IPS DF 19.7 (cell line): ENCODE data around the gene TUBA8.
"Not testable (repeated sequence)": the region's sequence is repeated elsewhere in the genome, so short reads cannot be mapped to it uniquely, and the experiment has no call there.

ENCODE experiments used
- DNase-seq: peaks from one replicate; pipeline ENCODE4 v3.0.0-alpha.2; 2013; ENCODE audit warnings: low read depth, low spot score

The TUBA8 gene

DNA sequence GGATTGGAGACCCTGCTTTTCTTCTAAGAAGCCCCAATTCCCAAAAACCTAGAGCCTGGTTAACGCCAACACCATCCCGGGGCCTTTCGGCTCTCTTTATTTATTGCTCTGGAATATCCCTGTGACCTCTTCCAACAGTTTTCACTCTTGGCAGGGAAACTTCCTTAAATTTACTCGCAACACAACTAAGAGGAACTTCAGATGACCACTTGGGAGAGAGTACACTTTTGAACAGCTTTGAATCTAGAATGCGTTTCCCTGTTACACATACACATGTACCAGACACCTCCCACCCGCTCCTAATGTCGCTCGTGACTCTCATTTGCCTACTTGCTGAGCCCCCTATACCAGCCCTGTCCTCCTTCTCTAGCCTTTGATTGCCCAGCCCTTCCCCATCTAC, 19.4 kb downstream of the TUBA8 start:
- DNase-seq: no peak

GRCh38 chr22:18130699-18131429, 20.3 kb downstream of the TUBA8 start:
- DNase-seq: no peak

GRCh38 chr22:18133452-18133851, 22.8 kb downstream of the TUBA8 start:
- DNase-seq: no peak

GRCh38 chr22:18136563-18137320, 26.1 kb downstream of the TUBA8 start:
- DNase-seq: no peak

GRCh38 chr22:18141004-18141403, 30.4 kb downstream of the TUBA8 start:
- not testable (repeated sequence) for DNase-seq

- no peak for DNase-seq
Measured at GRCh38 chr22:18144105-18144504, 33.5 kb downstream of the TUBA8 start.

- DNase-seq: no peak
Measured at GRCh38 chr22:18145676-18146388, 35.2 kb downstream of the TUBA8 start.

GRCh38 chr22:18146389-18146753, 35.8 kb downstream of the TUBA8 start:
- no peak for DNase-seq

GRCh38 chr22:18147791-18148190, 37.2 kb downstream of the TUBA8 start:
- DNase-seq: no peak

GRCh38 chr22:18148293-18148965, 37.8 kb downstream of the TUBA8 start:
- DNase-seq: no peak

- no peak for DNase-seq
Measured at GRCh38 chr22:18152519-18152918, 41.9 kb downstream of the TUBA8 start.

DNA sequence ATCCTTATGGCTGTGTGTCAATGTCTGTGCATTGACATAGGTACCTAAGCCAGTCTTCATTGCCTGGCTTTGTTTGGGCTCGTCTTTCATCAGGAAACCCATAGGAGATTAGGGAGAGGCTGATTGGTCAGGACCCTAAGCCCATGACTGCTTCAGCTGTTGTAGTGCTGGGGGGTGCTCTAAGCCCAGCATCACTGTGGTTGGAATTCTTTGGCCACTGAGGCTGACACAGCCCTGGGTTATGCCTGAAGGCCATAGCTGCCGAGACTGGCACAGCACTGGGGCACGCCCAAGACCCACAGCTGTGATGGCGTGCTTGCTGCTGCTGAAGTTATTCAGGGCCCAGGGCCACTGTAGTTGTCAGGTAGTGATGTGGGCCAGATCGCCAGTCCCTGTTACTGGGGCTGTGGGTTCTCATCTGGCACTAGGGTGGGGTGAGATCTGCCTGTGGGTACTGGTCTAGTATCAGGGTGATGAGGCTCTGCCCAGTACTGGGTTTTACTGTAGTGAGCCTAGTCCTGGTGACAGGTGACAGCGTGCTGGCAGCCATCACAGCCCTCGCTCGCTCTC, 44.3 kb downstream of the TUBA8 start:
- DNase-seq: no peak

GRCh38 chr22:18155546-18155945, 44.9 kb downstream of the TUBA8 start:
- DNase-seq: not testable (repeated sequence)

DNA sequence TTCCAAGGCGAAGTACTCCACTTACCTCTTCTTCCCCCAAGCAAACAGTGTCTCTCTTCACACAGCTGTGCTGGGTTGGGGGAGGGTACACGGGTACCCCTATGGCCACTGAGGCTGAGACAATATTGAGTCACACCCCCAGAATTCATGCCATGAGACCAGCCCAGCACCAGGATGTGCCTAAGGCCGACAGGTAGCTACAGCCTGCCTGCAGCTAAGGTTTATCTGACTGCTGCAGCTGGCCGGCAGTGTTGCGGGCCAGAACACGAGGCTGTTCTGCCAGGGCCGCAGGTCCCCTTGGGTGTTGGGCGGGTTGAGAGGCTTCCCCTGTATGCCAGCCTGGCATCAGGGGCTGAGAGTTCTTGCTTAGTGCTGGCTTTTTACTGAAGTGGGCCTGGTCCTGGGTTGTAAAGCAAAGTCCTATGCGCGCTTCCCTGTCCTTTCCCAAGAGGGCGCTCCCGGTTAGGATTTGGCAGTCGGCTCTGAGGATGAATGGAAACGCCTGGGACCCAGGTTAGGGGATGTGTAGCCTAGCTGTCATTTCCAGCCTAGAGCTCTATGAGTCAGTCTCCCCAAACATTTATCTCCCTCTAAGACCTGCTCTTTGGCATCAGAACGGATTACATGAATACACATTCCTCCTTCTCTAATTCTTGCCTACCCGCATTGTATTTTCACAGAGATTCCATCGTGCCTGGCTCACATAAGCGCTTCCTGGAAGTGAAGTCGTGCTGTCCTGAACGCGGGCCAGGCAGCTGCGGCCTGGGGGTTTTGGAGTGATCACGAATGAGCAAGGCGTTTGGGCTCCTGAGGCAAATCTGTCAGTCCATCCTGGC, 46.5 kb downstream of the TUBA8 start:
- DNase-seq: peak; percentile 54

DNA sequence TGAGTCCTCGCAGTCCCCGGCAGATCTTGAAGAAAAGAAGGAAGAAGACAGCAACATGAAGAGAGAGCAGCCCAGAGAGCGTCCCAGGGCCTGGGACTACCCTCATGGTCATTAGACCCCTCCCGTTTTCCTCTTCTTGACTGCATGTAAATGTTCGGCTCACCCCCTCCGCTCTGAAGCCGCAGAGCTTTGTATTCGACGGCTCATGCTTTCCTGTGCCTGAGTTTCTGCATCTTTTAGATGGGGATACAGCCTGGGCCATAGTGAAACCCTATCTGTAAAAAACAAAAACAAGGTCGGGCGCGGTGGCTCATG, 47.1 kb downstream of the TUBA8 start:
- DNase-seq: no peak

GRCh38 chr22:18160641-18161040, 50.0 kb downstream of the TUBA8 start:
- DNase-seq: not testable (repeated sequence)

- not testable (repeated sequence) for DNase-seq
Measured at GRCh38 chr22:18163843-18164242, 53.2 kb downstream of the TUBA8 start.

DNA sequence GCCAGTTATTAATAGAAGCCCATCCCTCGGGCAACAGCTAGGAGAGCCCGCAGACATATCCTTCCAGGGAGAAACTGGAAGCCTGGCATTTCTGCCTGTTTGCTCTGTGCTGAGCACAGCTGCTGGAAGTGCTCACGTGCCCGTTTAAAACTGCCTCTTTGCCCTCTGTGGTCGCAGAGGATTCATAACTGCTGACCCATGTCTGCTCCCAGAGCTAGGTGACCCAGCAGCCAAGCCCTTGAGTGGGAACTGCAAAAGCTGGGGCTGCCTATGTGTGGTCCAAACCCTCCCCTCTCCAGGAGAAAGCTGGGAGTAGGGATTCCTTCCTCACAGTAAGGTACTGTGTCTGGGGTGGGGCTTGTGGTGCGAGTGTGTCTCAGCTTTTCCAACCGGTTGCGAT, 54.0 kb downstream of the TUBA8 start:
- DNase-seq: not testable (repeated sequence)

DNA sequence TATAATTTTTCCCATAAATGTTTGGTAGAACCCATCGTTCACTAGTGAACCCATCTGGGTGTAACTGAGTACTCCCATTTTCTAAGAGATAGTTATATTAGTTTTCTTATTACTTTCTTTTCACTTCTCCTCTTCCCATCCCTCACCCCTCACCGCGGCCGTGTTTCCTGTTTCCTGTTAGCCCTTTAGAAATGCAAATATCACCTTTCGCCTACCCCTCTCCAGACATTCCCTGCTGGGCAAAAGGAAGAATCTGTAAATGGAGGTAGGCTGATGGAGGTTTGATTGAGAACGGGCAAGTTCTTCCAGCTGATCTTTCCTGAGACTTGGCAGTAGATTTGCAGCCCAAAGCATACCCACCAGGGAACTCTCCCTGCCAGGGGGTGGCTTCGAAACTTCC, 54.7 kb downstream of the TUBA8 start:
- not testable (repeated sequence) for DNase-seq

GRCh38 chr22:18170284-18170683, 59.7 kb downstream of the TUBA8 start:
- not testable (repeated sequence) for DNase-seq

DNA sequence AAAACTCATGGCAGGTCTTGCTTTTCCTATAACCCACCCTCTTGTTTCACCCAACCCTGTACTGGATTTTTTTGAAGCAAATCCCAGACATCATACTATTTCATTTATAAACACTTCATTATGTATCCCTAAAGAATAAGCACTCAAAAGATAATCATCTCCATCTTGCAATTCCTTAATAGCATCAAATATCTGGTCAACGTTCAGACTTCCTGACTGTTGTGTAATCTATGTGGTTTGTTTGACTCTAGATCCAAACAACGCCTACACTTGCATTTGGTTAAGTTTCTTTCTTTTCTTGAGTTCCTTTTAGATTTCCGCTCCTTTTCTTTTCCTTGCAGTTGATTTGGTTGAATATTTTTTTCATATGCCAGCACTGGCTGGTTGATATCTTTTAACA, 61.6 kb downstream of the TUBA8 start:
- DNase-seq: not testable (repeated sequence)
